Testis (tissue), 3 donors: Measurements from ENCODE around the gene IL12RB2. TPM values are rescaled to one million over a fixed set of nuclear protein-coding genes. Genes with fewer than 3 reads are reported as not detected.

ENCODE experiments used
- DNase-seq: peaks from one replicate; pipeline ENCODE4 v3.0.0-alpha.2; 2019
- H3K27ac ChIP-seq, 2 donors: fragments of 200-600 bp; sonication (generic); one replicate each; pipeline ENCODE4 v1.5.1; 2019
- H3K27me3 ChIP-seq: fragments of 200-600 bp; sonication (generic); one replicate; pipeline ENCODE4 v1.5.1; 2019
- H3K36me3 ChIP-seq: fragments of 200-600 bp; sonication (generic); one replicate; pipeline ENCODE4 v1.5.1; 2017; ENCODE audit warnings: low read depth; ENCODE audit errors: missing control alignments
- H3K4me1 ChIP-seq: fragments of 200-600 bp; sonication (generic); one replicate; pipeline ENCODE4 v1.5.1; 2019
- H3K4me3 ChIP-seq, 2 donors: fragments of 200-600 bp; sonication (generic); one replicate each; pipeline ENCODE4 v1.5.1; 2017 to 2019
- H3K9me3 ChIP-seq: fragments of 200-600 bp; sonication (generic); one replicate; pipeline ENCODE4 v1.5.1; 2017
- POLR2A ChIP-seq: fragments of 450-650 bp; IDR thresholded peaks from one replicate; pipeline ENCODE4 v1.6.1; 2017; ENCODE audit warnings: antibody characterized with exemption, mild to moderate bottlenecking, moderate library complexity
- WGBS, 2 donors: methylation state at CpG; one replicate each; pipeline ENCODE4 v1.1.5; 2018; 5-methylcytosine and 5-hydroxymethylcytosine counted together
- intact Hi-C: fragments of 100-400 bp; cut with DNase I; formaldehyde crosslinking; loops from one replicate; pipeline ENCODE4 v1.15.1; 2023; ENCODE audit warnings: low total_unique reads
- polyA plus RNA-seq: library from polyadenylated mRNA; stranded (reverse); fragments of 350-450 nt; fragmentation: Illumina TruSeq; extraction: RNeasy Lipid Tissue Mini Kit (QIAGEN cat#74804); gene quantifications from one replicate; pipeline ENCODE4 v1.2.3, GENCODE V29; 2014; ENCODE audit warnings: low read depth, low replicate concordance; ENCODE audit not compliant: insufficient read depth
- total RNA-seq, 2 donors: library from RNA; depleted of rRNA; stranded (reverse); fragments of >200 nt; gene quantifications; one replicate each; pipeline ENCODE4 v1.2.3, GENCODE V29; 2016
- TF ChIP-seq, protein P1 (sequence below), 3 experiments: fragments of 450-650 bp in 2 of 3; fragments of 200-600 bp in 1 of 3; sonication (generic) in 1 of 3; IDR thresholded peaks; one replicate each; pipeline ENCODE4 v1.5.1; 2016 to 2019; ENCODE audit warnings: antibody characterized with exemption in 3 of 3, mild to moderate bottlenecking in 2 of 3, moderate library complexity in 1 of 3

IL12RB2 gene
- total and polyA plus RNA-seq, 3 donors from 2014 or later: 1.9 to 2.6 (median 2.1) TPM

DNA sequence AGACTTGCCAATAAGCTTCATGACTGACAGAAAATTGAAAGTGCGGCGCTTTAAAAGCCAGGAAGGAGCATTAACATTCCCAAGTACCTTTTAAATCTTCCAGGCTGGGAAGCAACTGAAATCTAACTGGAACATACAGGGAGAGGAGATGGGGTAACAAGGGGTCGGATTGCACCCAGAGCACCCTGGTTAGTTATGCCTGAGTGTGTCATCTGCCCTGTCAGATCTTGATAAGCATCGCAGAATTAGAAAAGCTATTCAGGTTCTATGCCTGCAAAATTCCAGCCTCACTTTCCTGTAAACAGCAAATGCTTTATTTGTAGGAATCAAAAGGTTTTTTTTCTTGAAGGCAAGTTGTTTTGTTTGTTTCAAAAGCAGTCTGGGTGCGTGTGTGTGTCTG lies 64.0 kb downstream of the IL12RB2 start:
- H3K36me3 ChIP-seq: no peaks in the 10 kb centered on the region
- TF ChIP-seq, protein P1, sequence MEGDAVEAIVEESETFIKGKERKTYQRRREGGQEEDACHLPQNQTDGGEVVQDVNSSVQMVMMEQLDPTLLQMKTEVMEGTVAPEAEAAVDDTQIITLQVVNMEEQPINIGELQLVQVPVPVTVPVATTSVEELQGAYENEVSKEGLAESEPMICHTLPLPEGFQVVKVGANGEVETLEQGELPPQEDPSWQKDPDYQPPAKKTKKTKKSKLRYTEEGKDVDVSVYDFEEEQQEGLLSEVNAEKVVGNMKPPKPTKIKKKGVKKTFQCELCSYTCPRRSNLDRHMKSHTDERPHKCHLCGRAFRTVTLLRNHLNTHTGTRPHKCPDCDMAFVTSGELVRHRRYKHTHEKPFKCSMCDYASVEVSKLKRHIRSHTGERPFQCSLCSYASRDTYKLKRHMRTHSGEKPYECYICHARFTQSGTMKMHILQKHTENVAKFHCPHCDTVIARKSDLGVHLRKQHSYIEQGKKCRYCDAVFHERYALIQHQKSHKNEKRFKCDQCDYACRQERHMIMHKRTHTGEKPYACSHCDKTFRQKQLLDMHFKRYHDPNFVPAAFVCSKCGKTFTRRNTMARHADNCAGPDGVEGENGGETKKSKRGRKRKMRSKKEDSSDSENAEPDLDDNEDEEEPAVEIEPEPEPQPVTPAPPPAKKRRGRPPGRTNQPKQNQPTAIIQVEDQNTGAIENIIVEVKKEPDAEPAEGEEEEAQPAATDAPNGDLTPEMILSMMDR (IDR thresholded peaks at IDR 0.05): no peak
- TF ChIP-seq POLR2A: no peak
- no peak overlapping the region for H3K27ac ChIP-seq
- 79 to 80% methylated on average over 5 of the region's 5 CpGs for WGBS, 2 donors
- no peaks in the 10 kb centered on the region for H3K4me1 ChIP-seq
- DNase-seq: no peak
- H3K4me3 ChIP-seq: no peak overlapping the region
- H3K9me3 ChIP-seq: no peaks in the 10 kb centered on the region
- intact Hi-C loops: no loop called here
- H3K27me3 ChIP-seq: no peaks in the 10 kb centered on the region

DNA sequence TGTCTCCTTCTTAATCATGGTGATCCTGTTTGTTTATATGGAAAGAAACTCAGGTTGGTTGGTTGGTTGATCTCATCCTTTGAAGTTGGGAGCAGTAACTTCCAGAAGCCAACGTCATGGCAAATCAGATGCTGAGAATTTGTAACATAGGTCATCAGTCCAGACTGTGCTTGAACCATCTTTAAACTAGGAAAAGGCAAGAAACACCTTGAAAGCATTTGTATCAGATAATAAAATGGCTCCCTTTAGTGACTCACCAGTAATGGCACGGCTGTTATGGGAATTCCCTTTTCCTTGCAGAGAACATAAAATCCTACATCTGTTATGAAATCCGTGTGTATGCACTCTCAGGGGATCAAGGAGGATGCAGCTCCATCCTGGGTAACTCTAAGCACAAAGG lies 64.5 kb downstream of the IL12RB2 start:
- H3K9me3 ChIP-seq: no peaks in the 10 kb centered on the region
- intact Hi-C loops: no loop called here
- 68 to 70% methylated on average over 3 of the region's 3 CpGs for WGBS, 2 donors
- no peak overlapping the region for H3K27ac ChIP-seq
- no peaks in the 10 kb centered on the region for H3K4me1 ChIP-seq
- H3K27me3 ChIP-seq: no peaks in the 10 kb centered on the region
- TF ChIP-seq, protein P1 (IDR thresholded peaks at IDR 0.05): no peak
- no peak for TF ChIP-seq POLR2A
- DNase-seq: no peak
- H3K36me3 ChIP-seq: no peaks in the 10 kb centered on the region
- no peak overlapping the region for H3K4me3 ChIP-seq

DNA sequence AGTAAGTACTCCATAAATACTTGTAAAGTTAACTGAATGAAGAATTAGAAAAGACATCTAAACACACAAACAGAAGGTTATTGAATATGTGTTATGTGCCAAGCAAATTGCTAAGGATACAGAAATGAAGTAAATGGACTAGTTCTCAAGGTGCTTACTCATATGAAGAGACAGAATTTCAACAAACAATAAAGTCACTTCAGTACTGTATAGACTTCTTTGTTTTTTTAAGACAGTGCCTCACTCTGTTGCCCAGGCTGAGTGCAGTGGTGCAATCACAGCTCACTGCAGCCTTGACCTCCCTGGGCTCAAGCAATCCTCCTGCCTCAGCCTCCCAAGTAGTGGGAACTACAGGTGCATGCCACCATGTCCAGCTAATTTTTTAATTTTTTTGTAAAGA lies 65.2 kb downstream of the IL12RB2 start:
- no peaks in the 10 kb centered on the region for H3K36me3 ChIP-seq
- no peak overlapping the region for H3K27ac ChIP-seq
- H3K9me3 ChIP-seq: no peaks in the 10 kb centered on the region
- no peak for TF ChIP-seq POLR2A
- TF ChIP-seq, protein P1 (IDR thresholded peaks at IDR 0.05): no peak
- intact Hi-C loops: no loop called here
- no peak for DNase-seq
- no peak overlapping the region for H3K4me3 ChIP-seq
- H3K27me3 ChIP-seq: no peaks in the 10 kb centered on the region
- H3K4me1 ChIP-seq: no peaks in the 10 kb centered on the region

DNA sequence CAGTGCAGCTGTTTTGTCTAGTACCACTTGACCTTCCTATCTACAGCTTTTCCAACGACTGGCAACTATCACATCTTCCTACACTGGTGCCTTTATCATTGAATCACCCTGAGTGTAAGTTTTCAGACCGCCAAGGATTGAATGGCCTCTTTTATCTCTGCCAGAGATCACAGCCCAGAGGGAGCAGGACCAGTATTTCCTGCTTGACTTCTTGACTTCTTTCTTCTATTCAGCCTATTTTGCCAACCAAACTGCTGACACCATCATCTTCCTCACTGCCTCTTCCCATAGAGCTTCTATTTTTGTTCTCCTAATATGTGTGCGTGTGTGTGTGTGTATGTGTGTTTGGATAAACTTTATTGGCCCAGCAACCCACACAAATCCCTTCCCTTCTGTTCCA lies 68.7 kb downstream of the IL12RB2 start:
- TF ChIP-seq, protein P1 (IDR thresholded peaks at IDR 0.05): no peak
- no peak for TF ChIP-seq POLR2A
- Histone ChIP-seq H3K4me3 (no peak overlapping the region), H3K27ac (no peak overlapping the region), H3K4me1 (no peaks in the 10 kb centered on the region), H3K36me3 (no peaks in the 10 kb centered on the region), H3K27me3 (no peaks in the 10 kb centered on the region), H3K9me3 (no peaks in the 10 kb centered on the region)
- intact Hi-C loops: no loop called here
- DNase-seq: no peak
- WGBS, 2 donors: 46 to 57% methylated on average over 3 of the region's 3 CpGs

DNA sequence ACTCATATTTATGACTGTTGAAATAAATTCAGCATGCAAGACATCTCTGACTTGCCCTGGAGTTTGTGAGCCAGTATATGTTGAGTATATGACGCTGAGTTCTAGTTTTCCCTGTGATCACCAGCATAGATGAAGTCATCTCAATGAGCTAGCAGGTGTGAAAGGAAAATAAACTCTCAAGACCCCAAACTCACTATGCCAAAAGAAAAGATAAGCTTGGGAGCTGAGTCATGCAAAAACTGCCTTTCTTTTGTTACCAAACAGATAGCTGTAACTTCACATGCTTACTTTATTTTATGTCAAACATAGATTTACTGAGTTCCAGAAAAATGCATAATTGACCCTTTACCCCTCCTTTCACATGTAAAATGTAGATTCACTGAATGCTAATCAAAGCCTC lies 69.6 kb downstream of the IL12RB2 start:
- H3K36me3 ChIP-seq: no peaks in the 10 kb centered on the region
- no peak overlapping the region for H3K27ac ChIP-seq
- H3K27me3 ChIP-seq: no peaks in the 10 kb centered on the region
- DNase-seq: no peak
- intact Hi-C loops: no loop called here
- TF ChIP-seq, protein P1 (IDR thresholded peaks at IDR 0.05): no peak
- TF ChIP-seq POLR2A: no peak
- WGBS, 2 donors: 97 to 100% methylated on average over 1 of the region's 1 CpG
- H3K9me3 ChIP-seq: no peaks in the 10 kb centered on the region
- H3K4me1 ChIP-seq: no peaks in the 10 kb centered on the region
- no peak overlapping the region for H3K4me3 ChIP-seq
